B cell (primary cell): ENCODE results near the gene CASK.

Experiments used
- EZH2 ChIP-seq: IDR thresholded peaks from 2 replicates; pipeline ENCODE4 v1.6.1; 2012; ENCODE audit warnings: borderline replicate concordance, low read depth, mild to moderate bottlenecking, moderate library complexity, low read length; ENCODE audit not compliant: insufficient read depth, poor library complexity, severe bottlenecking
- TF ChIP-seq, protein P1 (sequence below): fragments of 200-600 bp; IDR thresholded peaks from one replicate; pipeline ENCODE4 v1.8.0; 2022; ENCODE audit warnings: antibody characterized with exemption, mild to moderate bottlenecking

GRCh38 chrX:41785685-41786084, 137.7 kb downstream of the CASK start:
- TF ChIP-seq, protein P1, sequence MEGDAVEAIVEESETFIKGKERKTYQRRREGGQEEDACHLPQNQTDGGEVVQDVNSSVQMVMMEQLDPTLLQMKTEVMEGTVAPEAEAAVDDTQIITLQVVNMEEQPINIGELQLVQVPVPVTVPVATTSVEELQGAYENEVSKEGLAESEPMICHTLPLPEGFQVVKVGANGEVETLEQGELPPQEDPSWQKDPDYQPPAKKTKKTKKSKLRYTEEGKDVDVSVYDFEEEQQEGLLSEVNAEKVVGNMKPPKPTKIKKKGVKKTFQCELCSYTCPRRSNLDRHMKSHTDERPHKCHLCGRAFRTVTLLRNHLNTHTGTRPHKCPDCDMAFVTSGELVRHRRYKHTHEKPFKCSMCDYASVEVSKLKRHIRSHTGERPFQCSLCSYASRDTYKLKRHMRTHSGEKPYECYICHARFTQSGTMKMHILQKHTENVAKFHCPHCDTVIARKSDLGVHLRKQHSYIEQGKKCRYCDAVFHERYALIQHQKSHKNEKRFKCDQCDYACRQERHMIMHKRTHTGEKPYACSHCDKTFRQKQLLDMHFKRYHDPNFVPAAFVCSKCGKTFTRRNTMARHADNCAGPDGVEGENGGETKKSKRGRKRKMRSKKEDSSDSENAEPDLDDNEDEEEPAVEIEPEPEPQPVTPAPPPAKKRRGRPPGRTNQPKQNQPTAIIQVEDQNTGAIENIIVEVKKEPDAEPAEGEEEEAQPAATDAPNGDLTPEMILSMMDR, result no peak
- TF ChIP-seq EZH2, result no peak
